ENCODE results near the gene SERP2.

SERP2 gene

DNA sequence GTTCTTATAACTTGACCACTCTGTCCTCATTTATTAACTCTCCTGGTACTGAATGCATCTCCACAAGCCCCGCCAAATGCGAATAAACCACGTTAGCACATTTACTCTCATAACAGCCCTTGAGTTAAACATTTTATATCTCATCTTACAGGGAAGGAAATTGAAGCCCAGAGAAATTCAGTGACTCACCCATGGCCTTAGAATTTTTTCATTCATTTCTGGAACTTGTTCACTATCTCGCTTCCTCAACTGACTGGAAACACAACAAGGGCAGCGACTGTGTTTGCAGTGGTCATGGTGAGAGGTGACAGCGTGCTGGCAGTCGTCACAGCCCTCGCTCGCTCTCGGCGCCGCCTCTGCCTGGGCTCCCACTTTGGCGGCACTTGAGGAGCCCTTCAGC is 39.5 kb downstream of the SERP2 start:
- DNase-seq, result no peak

DNA sequence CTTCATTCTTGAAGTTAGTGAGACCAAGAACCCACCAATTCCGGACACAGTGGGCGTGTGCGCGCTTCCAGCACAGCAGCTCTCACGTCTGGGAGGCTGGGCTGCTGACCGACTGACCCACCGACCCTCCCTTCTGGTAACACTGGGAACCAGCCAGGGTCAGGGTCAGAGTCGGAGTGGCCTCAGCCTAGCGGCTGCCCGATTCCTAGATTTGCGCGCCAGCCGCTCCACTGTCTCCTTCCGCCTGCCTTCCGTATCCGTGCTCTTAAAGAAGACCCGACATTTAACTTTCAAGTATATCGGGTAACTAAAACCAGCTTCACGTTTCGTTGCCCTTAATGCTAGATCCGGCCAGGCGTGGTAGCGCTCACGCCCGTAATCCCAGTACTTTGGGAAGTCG is 41.1 kb downstream of the SERP2 start:
- DNase-seq, result no peak

DNA sequence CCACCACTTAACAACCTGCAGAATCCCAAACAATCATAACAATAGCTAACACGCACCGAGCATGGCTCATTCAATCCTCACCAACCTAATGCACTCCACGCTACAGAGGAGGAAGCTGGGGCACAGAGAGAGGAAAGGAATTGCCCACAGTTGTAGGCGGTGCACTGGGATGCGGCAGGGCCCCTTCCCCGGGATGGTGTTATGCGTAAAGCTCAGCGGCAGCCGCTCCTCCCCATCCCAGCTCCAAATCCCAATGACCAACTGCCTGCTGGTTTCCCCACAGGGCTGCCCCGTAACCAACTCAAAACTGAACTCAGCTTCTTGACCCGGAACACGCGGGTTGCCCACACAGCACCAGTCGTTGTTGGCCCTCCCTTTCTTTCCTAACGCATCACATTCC is 42.2 kb downstream of the SERP2 start:
- no peak for DNase-seq

DNA sequence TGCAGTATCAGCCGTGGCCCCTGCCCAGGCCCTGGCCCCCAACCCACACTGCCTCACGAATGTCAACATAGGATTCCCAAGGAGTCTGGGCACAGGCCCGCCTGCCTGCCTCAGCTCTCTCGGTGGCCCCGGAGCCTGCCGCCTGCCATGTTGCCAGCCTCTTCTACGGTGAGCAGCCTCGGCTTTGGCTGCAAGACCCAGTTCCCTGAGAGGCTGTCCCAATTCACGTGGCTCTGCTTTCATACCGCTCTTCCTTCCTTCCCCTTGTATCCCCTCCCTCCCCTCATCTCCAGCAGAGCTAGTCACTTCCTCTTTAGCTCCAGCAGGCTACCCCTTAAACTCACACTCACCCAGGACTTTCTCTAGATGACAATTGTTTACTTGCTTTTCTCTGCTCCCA is 42.7 kb downstream of the SERP2 start:
- peak; percentile 63 for DNase-seq

DNA sequence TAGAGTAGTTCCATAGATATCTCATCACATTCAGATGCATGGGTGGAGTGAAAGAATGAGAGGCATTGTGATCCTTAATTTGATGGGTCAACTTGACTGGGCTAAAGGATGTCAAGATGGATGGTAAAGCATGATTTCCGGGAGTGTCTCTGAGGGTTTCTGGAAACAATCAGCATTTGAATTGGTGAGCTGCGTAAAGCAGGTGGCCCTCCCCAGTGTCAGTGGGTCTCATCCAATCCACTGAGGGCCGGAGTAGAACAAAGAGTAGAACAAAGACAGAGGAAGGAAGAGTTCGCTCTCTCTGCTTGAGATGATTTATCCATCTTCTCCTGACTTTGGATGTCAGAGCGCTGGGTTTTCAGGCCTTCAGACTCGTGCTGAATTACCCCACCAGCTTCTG is 43.1 kb downstream of the SERP2 start:
- DNase-seq, result no peak

DNA sequence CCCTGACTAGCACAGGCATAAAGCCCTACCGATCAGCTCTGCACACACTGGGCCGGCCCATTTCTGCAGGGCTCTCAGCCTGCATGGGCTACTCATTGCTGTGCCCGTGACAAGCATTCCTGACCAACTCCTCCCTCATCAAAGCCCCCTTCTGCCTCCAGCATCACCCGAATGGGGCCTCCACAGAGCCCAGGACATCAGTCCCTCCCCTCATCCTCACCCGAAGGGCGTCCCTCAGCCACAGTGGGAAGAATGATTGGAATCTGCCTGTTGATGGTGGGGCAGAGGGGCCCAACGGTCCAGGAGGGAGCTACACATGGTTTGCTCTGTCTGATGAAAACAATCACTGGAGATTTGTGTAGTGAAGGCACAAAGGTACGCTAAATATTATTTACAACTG is 43.8 kb downstream of the SERP2 start:
- no peak for DNase-seq

DNA sequence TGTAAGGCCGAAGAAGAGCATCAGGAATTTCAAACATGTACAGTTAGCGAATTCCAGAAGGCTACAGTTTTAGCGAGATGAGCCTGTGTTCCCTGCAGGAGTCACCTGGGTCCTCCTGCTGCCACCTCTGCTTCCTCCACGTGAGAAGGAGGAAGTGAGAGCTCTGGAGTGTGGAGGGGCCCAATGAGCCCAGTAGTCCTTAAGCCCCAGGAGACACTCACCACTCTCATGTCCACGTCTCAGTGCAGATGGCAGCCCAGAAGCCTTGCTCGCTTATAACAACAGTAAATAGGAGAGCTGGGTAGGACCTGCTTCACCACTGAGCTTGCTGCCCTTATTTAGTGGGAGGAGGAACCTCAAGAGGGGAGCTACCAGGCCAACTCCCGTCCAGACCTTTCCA is 44.3 kb downstream of the SERP2 start:
- DNase-seq, result no peak

DNA sequence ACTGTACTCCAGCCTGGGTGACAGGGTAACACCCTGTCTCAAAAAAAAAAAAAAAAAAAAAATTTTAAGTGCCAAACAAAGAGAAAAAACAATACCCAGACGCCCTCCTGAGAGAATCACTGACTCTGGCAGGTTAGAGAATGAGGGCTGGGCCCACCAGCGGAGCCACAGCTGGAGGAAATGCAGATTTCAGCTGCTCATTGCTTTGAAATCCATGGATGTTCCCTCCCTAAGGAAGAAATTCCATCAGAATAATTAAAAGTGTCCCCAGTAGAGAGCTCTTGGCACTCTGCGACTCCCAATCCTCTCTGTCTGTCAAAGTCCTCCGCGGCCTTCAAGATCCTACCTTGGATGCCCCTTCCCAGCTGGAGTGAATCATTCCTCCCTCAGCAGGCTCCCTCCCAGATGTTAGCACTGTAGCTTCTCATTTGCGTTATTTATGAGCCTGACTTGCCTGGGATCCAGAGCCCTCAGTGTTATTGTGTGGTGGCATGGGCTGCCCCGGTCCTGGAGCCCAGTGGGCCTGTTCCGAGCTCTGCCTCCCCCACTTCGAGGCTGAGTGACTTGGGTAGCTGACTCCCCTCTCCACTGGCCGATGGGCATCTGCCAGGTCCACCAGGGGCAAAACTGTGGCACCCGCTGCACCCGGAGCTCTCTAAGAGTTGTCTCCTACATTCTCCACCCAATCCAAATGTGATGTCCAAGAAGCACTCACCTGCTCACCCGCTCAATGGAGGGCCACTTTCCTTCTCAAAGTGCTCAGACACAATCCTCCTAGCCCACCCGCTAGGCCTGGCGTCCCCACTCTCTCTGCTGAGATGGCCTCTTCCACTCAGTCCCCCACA is 47.0 kb downstream of the SERP2 start:
- no peak for DNase-seq

DNA sequence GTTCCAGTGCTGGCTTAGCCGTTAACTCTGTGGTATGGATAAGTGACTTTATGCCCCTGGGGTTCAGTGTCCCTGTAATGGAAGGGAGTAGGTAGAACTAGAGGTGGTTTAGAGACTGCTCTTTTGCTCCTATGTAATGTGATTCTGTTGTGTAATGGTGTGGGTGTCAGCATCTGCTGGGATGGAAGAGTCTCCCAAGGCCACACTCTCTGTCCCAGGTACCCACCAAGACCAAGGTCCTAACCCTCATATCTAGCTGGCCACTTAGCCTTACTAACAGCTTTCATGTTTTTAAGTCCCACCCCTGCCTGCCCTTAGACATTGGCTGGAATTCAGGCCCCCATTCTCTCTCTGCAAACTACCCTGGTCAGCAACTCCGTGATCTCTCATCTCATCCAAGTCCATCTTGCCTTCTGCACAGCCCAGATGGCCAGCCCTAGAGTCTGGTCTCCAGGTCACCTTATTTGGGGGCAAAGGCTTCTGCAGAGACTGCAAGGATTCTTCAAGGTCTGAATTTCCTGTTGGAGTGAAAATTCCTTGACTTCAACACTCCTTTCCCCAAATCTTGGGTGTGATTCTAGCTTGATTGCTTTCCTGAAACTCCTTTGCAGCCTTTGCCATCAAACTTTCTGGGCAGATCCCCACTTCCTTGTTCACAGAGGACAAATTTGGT is 48.4 kb downstream of the SERP2 start:
- no peak for DNase-seq

DNA sequence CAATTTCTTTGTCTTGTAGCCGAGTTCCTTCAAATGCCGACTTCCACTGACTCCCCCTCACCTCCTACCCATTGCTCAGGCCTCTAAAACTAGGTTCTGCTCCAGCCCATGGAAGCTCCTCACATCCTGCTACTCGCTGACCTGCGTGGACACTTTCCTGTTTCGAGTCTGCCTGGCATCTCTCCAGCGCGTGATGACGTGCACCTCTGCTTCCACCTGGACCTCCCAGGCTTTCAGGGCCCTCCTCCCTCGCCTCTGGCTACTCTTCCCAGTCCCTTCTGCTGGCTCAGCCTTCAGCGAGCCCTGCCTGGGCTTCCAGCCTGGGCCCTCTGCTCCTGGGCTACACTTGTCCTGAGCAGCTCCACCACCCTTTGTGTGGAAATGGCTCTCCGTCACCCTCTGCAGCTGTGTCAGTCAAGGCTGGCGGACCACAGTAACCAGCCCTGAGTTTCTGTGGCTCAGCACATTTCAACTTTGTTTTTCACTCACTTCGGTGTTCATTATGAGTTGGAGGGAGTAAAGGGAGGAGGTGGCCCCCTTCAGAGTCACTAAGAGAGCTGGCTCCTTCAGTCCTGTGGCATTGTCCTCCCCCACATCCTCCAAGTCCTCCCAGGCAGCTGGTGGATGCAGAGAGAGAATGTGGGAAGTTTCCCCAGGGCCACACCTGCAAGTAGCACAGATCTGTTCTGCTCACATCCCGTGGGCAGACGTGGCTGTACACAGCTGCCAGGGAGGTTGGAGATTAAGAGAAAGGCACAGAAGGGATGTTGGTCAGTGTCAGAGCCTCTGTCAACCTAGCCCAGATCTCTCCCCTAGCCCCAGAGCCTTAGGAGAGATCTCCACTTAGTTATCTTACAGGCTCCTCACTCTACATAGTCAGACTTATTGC is 49.4 kb downstream of the SERP2 start:
- DNase-seq, result no peak

DNA sequence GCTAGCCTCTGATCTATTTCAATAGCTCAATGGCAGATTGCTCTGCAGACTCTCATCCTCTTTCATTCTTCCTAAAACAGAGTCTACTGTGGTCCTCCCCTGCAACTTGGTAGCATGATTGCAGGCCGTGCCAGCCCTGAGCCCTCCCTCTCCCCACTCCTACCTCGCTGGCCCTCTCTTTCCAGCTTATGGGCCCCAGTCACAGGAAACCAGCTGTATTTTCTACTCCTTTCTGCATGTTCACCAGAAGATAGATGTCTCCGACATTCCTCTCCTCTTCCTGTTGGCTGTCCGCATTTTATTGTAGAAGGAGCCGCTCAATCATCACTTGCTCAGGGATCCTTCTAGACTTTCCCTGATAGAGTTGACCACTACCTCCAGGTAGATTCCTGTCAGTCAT is 50.2 kb downstream of the SERP2 start:
- DNase-seq, result no peak

DNA sequence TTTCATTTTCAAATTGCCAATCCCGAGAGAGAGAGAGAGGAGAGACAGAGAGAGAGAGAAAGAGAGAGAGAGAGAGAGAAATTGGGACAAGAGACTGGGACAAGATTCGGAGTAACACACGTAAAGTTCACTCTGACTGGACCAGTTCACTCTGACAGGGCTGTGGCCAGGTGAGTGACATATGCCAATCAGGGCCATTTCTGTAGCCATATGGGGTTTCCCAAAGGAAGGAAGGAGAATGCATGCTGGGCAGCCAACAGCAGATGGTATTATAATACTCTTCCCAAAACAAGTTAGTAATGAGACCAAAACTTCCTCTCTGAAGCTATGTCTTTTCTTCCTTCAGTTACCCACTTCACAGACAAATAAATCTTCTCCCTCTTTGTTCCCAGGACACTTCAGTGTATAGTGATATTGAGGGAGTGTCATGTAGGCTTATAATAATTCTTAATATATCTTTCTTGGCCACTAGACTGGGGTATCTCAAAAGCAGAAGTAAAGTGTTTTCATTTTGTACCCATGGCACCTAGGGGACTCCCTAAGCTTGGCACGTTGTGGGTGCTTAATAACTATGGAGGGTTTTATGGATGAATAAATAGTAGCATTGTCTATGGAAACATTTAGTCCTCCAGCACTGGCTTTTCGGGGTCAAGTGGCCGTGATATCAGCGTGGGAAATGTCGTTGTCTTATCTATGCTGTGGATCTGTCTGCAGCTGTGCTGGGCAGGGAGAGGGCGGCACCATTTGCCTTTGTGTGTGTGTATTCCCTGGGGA is 51.6 kb downstream of the SERP2 start:
- DNase-seq, result peak; percentile 49

DNA sequence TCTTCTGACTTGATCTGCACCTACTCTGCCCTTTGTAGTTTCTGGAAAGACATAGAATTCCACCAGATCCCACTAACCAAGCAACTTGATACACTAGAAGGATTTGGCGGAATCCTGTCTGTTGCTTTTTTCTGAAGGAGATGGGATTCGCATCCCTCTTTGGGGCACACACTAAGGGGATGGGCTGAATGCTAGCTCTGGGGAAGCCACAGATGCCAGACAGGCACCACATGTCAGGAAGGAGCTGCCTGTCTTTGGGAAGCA is 52.1 kb downstream of the SERP2 start:
- no peak for DNase-seq

DNA sequence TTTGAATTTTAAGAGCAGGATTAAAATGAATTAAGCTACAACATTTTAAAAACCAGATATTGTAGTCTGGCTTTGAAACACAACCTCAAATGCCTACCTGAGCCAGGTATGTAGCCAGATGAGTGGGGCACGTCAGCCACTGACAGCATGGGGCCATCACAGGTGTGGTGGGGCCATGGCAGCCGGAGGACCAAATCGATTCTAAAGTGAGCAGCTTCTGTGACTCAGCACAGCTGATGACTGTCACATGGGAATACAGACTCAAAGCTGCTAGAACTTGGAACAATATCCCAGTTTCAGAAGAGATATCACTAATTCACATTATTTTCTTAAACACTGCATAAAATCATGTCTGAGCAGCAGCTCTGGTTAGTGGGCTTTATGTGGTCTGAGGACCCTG is 52.8 kb downstream of the SERP2 start:
- no peak for DNase-seq

DNA sequence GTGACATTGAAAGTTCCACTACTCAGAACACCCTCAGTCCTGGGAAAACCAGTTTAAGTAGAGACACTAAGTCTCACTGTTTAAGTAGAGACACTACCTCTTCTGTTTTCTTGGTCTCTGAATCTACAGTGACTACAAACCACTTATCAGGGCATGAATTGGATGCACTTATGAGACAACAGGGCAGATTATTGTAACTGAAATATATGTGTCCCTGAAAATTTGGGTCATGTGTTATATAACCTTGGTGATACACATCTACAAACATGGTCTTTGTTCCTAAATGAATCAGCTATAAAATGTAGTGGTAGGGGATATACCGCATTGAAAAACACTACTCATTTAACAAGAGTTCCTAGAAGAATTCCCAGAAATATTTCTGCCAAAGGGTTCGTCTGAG is 55.7 kb downstream of the SERP2 start:
- peak; percentile 25 for DNase-seq

DNA sequence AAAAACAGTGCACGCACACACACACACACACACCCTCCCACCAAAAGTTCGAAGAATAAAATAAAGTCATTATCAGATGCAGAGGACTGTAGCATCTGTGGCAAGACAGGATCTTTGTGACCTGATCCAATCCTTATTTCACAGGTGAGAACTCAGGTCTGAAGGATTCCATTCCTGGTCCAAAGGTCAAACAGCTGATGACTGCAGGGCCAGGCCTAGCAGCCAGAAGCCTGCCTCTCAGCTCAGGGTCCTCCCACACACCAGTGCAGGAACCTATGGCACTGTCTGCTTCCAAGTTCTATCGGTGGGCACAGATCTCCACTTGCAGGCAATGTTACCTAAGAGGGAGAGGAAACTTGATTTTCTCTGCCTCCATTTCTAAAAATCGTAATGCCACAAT is 57.5 kb downstream of the SERP2 start:
- no peak for DNase-seq

DNA sequence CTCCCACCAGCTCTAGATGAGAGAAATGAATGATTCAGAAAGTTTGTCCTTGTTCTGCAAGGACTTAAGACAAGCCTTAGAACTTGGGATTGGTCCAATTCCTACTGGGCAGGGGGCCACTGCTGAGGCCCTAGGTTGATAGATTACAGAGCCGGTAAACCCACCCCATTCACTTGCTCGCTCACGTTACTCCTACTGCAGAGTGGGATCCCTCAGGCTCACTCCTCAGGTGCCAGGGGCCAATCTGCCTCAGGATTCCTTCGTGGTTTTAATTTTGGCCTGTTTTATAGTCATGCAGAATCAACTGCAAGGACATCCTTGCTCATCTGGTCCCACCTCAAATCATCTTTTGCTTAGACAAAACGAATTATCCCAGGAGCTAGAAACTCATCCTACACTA is 59.0 kb downstream of the SERP2 start:
- peak; percentile 26 for DNase-seq

DNA sequence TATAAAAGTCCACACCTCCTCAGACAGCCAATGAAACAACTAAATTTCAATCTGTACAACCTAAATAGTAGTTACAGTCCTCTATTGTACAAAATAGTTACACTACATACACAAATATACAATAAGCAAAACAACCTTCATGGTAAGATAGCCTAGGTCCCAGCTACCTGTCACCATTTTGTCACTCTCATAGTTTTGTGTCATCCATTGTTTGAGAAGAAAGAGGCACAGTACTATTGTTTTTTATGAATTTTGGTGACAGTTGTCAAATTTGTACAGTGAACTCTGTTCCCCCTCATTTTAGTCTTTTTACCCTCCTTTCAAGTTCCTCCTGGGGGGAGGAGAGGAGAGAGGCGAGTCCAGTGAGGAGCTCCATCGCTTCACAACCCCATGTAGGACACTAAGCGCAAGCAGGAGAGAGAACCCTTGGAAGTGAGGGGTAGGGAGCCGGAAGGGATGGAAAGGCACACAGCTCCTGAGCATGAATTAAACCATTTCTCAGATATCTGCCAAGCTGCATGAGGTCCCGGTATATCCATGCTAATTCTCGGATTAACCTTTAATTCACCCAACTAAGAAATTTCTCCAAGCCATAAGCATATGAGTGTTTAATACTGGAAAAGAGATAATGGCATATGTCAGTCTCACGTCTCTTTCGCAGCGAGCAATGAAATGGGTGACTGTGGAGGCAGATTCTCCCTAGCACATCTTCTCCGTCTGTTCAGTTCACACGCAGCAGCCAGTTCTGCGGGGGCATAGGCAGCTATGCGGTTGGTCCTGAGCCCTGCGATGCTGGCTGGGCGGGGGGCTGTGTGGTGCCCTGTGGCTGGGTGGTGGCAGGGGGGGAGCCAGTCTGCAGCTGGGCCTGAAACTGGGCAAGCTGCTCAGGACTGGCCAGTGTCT is 60.5 kb downstream of the SERP2 start:
- no peak for DNase-seq

DNA sequence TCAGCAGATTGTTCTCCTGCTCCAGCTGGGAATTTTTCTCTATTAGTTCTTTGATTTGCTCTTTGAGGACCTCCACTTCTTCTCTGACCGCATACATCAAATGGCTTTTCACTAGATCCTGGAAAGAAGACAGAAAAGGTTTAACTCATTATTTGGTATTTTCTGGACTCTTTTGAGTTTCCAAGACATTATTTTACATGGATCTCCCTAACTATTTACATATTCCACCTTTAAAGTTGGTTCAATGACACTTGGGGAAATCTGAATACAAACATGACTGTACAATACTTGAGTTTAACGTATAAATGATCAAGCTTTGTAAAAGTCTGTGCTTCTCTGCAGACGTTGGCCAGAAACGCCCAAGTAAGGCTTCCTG is 61.1 kb downstream of the SERP2 start:
- no peak for DNase-seq

DNA sequence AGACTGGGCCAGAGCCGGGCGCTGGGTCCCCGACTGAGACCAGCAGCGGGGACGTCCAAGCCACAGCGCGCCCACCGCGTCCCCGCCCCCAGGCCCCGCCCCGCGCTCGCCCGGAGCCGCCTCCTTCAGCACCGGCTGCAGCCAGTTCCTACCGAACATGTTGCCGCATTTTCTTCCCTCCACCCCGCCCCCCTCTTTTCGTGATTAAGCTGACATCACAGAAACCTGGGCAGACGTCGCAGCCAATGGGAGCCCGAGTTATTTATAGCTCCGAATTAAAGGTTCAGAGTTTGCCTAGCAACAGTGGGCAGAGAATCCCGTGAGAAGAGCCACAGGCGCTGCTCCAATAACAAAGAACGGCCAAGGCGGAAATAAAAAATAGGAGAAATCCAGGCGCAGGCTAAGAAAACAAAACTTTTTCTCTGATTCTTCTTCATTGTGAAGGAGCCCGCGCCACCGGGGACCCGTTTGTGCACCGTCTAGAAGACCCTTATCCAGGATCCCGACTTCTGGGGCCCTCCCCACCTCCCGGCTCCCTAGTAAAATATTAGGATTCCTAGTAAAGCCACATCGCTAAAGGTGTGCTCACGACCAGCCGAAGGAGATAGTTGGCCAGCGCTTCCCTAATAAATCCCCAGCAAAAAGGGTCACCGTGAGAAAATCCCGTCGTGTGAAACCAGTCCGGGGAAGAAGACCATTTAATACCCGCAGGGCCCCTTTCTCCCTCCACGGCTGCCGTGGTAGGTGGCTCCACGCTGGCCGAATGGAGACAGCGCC is 61.7 kb downstream of the SERP2 start:
- peak; percentile 99 for DNase-seq

DNA sequence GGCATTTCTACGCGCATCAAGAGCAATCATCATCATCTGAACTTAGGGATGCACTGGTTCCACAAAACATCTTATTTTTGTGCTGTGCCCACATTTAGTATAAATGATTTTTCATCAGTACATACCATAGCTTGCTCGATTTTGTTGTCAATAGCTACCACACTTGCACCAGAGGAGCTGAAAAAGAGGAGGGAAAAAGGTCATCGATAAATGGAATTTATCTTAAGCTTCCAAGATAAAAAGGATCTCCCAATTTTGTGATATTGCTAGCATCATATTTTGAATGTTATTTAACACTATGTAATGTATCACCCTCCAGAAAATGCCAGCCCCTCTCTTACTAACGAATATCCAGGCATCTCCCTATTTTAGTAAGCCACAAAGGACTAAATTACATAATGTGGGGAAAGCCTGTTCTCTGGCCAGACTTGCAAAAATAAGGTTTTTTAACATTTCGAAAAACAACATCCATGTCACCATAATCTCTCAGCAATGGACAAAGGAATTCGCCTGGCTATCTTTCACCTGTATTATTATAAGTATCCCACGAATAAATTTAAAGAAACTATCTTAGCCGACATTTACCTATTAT is 62.4 kb downstream of the SERP2 start:
- no peak for DNase-seq

Measured in hematopoietic multipotent progenitor cell treated with erythropoietin and hydrocortisone succinate and interleukin-3 and kit ligand, for 6 days (in vitro differentiated cells).